ENCODE data around the gene TXNRD2. TPM values are rescaled to one million over a fixed set of nuclear protein-coding genes. Genes with fewer than 3 reads are reported as not detected.
A peak's percentile ranks its signal among the peaks of the same experiment; 100 is the strongest.

The TXNRD2 gene
- total and polyA plus RNA-seq, 2 experiments from 2014 or later: 11.2 to 12.4 TPM

DNA sequence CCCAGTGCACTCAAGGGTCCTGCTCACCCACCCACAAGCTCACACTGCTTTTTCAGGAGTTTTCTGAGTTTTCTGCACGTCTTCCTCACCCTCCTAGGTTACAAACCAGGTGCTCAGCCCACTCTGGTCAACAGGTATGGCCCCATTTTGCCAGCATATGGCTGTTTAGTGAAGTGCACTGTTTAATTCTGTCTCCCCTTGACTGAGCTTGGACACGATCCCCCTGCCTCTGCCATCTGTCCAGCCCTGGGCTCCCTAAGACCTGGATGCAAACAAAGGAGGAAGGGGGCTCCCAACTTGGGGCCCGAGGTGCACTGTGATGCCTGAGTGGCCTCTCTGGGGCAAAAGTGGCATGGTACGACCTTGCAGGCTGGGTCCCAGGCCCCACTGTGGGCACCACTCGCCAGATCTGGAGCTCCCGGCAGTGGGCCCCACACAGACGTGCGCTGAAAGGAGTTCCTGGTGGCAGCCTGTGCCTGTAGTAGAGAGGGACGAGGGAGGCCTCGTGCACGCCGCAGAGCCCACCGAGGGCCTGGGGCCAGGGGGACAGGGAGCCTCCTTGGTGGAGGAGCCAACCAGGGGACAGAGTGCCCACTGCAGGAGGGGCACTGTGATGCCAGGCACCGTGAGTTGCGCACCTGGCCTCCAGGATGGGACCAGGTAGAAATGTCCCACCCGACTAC lies 37.3 kb downstream of the TXNRD2 start:
- no peak for ATAC-seq
- H3K4me1 Mint-ChIP-seq: peaks cover 20% of the 10 kb centered on the region
- H3K27ac Mint-ChIP-seq: peak overlapping the region; percentile 81; the same call in 1 of the 2 replicates
- no peak for DNase-seq (ENCODE audit: low spot score)
- peaks cover 3% of the 10 kb centered on the region; the same call in 1 of the 3 replicates for H3K36me3 Mint-ChIP-seq (ENCODE audit: low read depth)
- Histone ChIP-seq H3K4me3 (no peak overlapping the region), H2AFZ (no peak overlapping the region), H4K20me1 (replicated peaks; ENCODE audit: insufficient read depth) (0 out of 2 replicates have a peak, but pooled peaks cover 3% of the 10 kb centered on the region), H3K4me1 (ENCODE audit: insufficient read depth) (no peaks in the 10 kb centered on the region; the same call in 1 of the 2 replicates), H3K36me3 (ENCODE audit: insufficient read depth) (no peaks in the 10 kb centered on the region), H3K79me2 (replicated peaks; ENCODE audit: insufficient read depth) (no peaks in the 10 kb centered on the region), H3K9me2 (ENCODE audit: insufficient read depth) (no peaks in the 10 kb centered on the region), H3K4me2 (no peak overlapping the region), H3F3A (replicated peaks; ENCODE audit: low read depth) (0 out of 2 replicates have a peak, but pooled peaks cover 2% of the 10 kb centered on the region), H3K27me3 (ENCODE audit: insufficient read depth) (no peaks in the 10 kb centered on the region), H3K27ac (ENCODE audit: low read depth) (no peak overlapping the region)
- peaks cover 11% of the 10 kb centered on the region for H3K27me3 Mint-ChIP-seq (ENCODE audit: insufficient read depth, low read depth, poor library complexity)
- TF ChIP-seq CREB1 (CRISPR knock-in tag; IDR thresholded peaks at IDR 0.05; ENCODE audit: low read depth) (no peak), ZNF114 (CRISPR knock-in tag; IDR thresholded peaks at IDR 0.05) (no peak)
- TF ChIP-seq, protein P1, sequence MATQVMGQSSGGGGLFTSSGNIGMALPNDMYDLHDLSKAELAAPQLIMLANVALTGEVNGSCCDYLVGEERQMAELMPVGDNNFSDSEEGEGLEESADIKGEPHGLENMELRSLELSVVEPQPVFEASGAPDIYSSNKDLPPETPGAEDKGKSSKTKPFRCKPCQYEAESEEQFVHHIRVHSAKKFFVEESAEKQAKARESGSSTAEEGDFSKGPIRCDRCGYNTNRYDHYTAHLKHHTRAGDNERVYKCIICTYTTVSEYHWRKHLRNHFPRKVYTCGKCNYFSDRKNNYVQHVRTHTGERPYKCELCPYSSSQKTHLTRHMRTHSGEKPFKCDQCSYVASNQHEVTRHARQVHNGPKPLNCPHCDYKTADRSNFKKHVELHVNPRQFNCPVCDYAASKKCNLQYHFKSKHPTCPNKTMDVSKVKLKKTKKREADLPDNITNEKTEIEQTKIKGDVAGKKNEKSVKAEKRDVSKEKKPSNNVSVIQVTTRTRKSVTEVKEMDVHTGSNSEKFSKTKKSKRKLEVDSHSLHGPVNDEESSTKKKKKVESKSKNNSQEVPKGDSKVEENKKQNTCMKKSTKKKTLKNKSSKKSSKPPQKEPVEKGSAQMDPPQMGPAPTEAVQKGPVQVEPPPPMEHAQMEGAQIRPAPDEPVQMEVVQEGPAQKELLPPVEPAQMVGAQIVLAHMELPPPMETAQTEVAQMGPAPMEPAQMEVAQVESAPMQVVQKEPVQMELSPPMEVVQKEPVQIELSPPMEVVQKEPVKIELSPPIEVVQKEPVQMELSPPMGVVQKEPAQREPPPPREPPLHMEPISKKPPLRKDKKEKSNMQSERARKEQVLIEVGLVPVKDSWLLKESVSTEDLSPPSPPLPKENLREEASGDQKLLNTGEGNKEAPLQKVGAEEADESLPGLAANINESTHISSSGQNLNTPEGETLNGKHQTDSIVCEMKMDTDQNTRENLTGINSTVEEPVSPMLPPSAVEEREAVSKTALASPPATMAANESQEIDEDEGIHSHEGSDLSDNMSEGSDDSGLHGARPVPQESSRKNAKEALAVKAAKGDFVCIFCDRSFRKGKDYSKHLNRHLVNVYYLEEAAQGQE (IDR thresholded peaks at IDR 0.05; ENCODE audit: unreplicated experiment): no peak
- no peak overlapping the region for H3K4me3 Mint-ChIP-seq
- H3K9me3 Mint-ChIP-seq: peaks cover 3% of the 10 kb centered on the region; the same call in 1 of the 3 replicates

DNA sequence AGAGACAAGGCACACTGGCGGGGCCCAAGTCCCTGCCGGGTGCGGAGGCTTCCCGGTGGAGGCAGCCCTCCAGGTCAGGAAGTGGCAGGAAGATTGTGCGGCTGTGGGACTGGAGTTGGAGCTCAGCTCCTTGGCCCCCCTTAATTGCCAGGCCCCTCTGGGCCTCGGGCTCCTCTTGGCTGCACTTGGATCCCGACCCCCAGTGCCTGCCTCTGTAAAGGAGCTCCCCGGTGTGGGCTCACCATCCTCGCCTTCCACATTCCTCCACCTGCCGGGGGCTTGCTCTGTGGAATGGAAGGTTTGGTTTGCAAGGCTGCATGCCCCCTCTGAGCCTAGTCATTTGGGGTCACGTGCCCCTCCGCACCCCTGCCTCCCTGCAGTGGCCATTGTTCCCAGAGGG lies 38.1 kb downstream of the TXNRD2 start:
- no peak overlapping the region for H3K4me3 ChIP-seq
- H3K36me3 ChIP-seq (ENCODE audit: insufficient read depth): no peaks in the 10 kb centered on the region
- Mint-ChIP-seq H3K4me1 (peaks cover 20% of the 10 kb centered on the region), H3K27me3 (ENCODE audit: insufficient read depth, low read depth, poor library complexity) (peaks cover 14% of the 10 kb centered on the region), H3K36me3 (ENCODE audit: low read depth) (peaks cover 3% of the 10 kb centered on the region; the same call in 1 of the 3 replicates), H3K4me3 (no peak overlapping the region), H3K9me3 (peaks cover 3% of the 10 kb centered on the region; the same call in 1 of the 3 replicates), H3K27ac (peak overlapping the region; percentile 59; the same call in 1 of the 2 replicates)
- H4K20me1 ChIP-seq (replicated peaks; ENCODE audit: insufficient read depth): no peaks in the 10 kb centered on the region
- H3K4me1 ChIP-seq (ENCODE audit: insufficient read depth): no peaks in the 10 kb centered on the region; the same call in 1 of the 2 replicates
- ATAC-seq (peak; percentile 60), DNase-seq (ENCODE audit: low spot score) (no peak)
- no peak overlapping the region for H3K4me2 ChIP-seq
- TF ChIP-seq, protein P2, sequence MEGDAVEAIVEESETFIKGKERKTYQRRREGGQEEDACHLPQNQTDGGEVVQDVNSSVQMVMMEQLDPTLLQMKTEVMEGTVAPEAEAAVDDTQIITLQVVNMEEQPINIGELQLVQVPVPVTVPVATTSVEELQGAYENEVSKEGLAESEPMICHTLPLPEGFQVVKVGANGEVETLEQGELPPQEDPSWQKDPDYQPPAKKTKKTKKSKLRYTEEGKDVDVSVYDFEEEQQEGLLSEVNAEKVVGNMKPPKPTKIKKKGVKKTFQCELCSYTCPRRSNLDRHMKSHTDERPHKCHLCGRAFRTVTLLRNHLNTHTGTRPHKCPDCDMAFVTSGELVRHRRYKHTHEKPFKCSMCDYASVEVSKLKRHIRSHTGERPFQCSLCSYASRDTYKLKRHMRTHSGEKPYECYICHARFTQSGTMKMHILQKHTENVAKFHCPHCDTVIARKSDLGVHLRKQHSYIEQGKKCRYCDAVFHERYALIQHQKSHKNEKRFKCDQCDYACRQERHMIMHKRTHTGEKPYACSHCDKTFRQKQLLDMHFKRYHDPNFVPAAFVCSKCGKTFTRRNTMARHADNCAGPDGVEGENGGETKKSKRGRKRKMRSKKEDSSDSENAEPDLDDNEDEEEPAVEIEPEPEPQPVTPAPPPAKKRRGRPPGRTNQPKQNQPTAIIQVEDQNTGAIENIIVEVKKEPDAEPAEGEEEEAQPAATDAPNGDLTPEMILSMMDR (conservative IDR thresholded peaks at IDR 0.05; ENCODE audit: low read depth in 2 of 2): no peak
- TF ChIP-seq, protein P1 (IDR thresholded peaks at IDR 0.05; ENCODE audit: unreplicated experiment): no peak
- TF ChIP-seq, protein P3, sequence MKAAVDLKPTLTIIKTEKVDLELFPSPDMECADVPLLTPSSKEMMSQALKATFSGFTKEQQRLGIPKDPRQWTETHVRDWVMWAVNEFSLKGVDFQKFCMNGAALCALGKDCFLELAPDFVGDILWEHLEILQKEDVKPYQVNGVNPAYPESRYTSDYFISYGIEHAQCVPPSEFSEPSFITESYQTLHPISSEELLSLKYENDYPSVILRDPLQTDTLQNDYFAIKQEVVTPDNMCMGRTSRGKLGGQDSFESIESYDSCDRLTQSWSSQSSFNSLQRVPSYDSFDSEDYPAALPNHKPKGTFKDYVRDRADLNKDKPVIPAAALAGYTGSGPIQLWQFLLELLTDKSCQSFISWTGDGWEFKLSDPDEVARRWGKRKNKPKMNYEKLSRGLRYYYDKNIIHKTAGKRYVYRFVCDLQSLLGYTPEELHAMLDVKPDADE (IDR thresholded peaks at IDR 0.05): no peak
- TF ChIP-seq NANOG (IDR thresholded peaks at IDR 0.05; ENCODE audit: borderline replicate concordance): no peak
- no peak for TF ChIP-seq ZNF331 (CRISPR knock-in tag; IDR thresholded peaks at IDR 0.05; ENCODE audit: low read depth)
- TF ChIP-seq STAT1 (IDR thresholded peaks at IDR 0.05; ENCODE audit: unreplicated experiment): no peak
- no peaks in the 10 kb centered on the region for H3K79me2 ChIP-seq (replicated peaks; ENCODE audit: insufficient read depth)
- 0 out of 2 replicates have a peak, but pooled peaks cover 2% of the 10 kb centered on the region for H3F3A ChIP-seq (replicated peaks; ENCODE audit: low read depth)
- no peaks in the 10 kb centered on the region for H3K27me3 ChIP-seq (ENCODE audit: insufficient read depth)
- H2AFZ ChIP-seq: peak overlapping the region; percentile 63; the same call in 1 of the 2 replicates
- no peak overlapping the region for H3K27ac ChIP-seq (ENCODE audit: low read depth)
- no peaks in the 10 kb centered on the region for H3K9me2 ChIP-seq (ENCODE audit: insufficient read depth)
